Vagina (tissue), 2 donors: Measurements from ENCODE around the gene DIPK1B. TPM values are rescaled to one million over a fixed set of nuclear protein-coding genes. Genes with fewer than 3 reads are reported as not detected.

Experiments
- DNase-seq, 2 donors: peaks; one replicate each; pipeline ENCODE4 v3.0.0-alpha.2; 2017; ENCODE audit errors: extremely low spot score in 2 of 2
- H3K27ac ChIP-seq: fragments of 200-600 bp; sonication (generic); one replicate; pipeline ENCODE4 v1.5.1; 2019
- H3K27me3 ChIP-seq: fragments of 200-600 bp; sonication (generic); one replicate; pipeline ENCODE4 v1.5.1; 2019
- H3K36me3 ChIP-seq, 2 donors: fragments of 200-600 bp; sonication (generic); one replicate each; pipeline ENCODE4 v1.5.1; 2017 to 2019
- H3K4me1 ChIP-seq: fragments of 200-600 bp; sonication (generic); one replicate; pipeline ENCODE4 v1.5.1; 2019
- H3K4me3 ChIP-seq, 2 donors: fragments of 200-600 bp; sonication (generic); 1 replicate in 1 of 2; 2 replicates in 1 of 2; pipeline ENCODE4 v1.5.1; 2016 to 2019
- H3K9me3 ChIP-seq: fragments of 200-600 bp; sonication (generic); one replicate; pipeline ENCODE4 v1.5.1; 2019
- POLR2A ChIP-seq, 2 donors: fragments of 450-650 bp; IDR thresholded peaks; one replicate each; pipeline ENCODE4 v1.6.1; 2017; ENCODE audit warnings: antibody characterized with exemption in 2 of 2, mild to moderate bottlenecking in 2 of 2, moderate library complexity in 2 of 2
- POLR2AphosphoS5 ChIP-seq, 2 donors: sonication (generic); formaldehyde crosslinking; IDR thresholded peaks; one replicate each; pipeline ENCODE4 v1.9.0; 2017; ENCODE audit warnings: antibody characterized with exemption in 2 of 2, mild to moderate bottlenecking in 2 of 2, low read depth in 1 of 2; ENCODE audit not compliant: insufficient read depth in 1 of 2
- intact Hi-C: fragments of 100-400 bp; cut with DNase I; formaldehyde crosslinking; loops from one replicate; pipeline ENCODE4 v1.15.1; 2023
- microRNA counts, 2 donors: library from miRNA; unstranded; fragments of <30 nt; microRNA quantifications; one replicate each; lab custom pipeline; 2016 to 2017
- microRNA-seq: library from miRNA; unstranded; fragments of <30 nt; microRNA quantifications from one replicate; pipeline ENCODE4, GENCODE V29; 2017; ENCODE audit warnings: borderline number of aligned reads, borderline replicate concordance
- small RNA-seq: library from RNA; depleted of rRNA; stranded (forward); fragments of <200 nt; gene quantifications from one replicate; pipeline ENCODE3, GENCODE V24; 2016
- total RNA-seq: library from RNA; depleted of rRNA; stranded (reverse); fragments of >200 nt; gene quantifications from one replicate; pipeline ENCODE4 v1.2.3, GENCODE V29; 2016
- TF ChIP-seq, protein P1 (sequence below), 3 experiments: fragments of 450-650 bp in 2 of 3; fragments of 200-600 bp in 1 of 3; sonication (generic) in 1 of 3; IDR thresholded peaks; one replicate each; pipeline ENCODE4 v1.5.1; 2017 to 2019; ENCODE audit warnings: antibody characterized with exemption in 3 of 3, mild to moderate bottlenecking in 2 of 3, moderate library complexity in 2 of 3

The DIPK1B gene
- total RNA-seq, 1 donor from 2014 or later = 11.5 TPM

DNA sequence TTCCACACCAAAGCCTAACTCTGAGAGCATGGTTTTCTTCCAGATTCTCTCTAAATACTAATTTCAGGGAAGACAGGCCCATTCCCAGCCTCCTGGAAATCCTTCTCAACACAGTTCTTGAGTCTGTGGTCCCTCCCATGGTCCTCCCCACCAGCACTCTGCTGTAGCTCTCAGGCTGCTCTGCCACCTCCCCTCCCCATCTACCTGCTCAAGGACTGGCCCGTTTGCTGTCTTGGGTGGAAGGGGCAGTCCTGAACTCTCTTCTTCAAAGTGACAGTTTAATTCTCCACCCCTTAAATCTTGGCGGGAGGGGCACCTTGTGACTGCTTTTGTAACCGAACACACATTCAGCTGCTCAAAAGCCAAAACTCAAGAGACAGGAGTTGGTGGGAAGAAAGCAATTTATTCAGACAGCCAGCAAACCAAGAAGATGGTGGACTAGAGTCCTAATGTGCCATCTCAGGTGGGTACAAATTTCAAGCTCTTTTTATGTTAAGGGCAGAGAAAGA, 59.6 kb downstream of the DIPK1B start:
- no peaks in the 10 kb centered on the region for H3K36me3 ChIP-seq

DNA sequence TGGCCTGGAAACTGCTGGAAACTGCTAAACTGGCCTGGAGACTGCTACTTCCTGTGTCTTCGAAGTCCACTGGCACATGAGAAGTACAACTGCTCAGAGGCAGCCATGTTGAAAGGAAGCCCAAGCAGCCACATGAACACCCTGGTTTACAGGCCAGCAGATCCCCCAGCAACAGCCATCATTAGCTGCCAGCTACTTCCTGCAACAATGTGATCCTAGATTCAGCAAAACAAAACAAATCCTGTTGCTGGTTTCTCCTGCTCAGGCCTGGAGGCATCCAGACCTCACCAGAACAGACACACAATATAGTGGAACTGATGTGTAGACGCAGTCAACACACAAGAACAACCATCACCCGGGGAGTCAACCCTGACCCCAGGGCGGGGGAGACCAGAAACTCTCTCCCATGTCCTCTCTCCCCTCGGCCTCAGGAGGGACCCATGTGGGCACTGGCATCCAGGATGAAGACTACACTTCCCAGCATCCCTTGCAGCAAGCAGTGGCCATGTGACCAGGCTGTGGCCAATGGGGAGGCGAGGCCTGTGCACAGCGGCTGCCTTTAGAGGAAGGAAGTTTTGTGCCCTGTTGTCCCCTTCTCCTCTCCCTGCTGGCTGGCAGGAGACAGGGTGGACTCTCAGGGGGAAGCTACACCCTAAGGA, 61.1 kb downstream of the DIPK1B start:
- DNase-seq = no peak
- H3K9me3 ChIP-seq = no peaks in the 10 kb centered on the region
- H3K4me3 ChIP-seq = no peak overlapping the region
- H3K27me3 ChIP-seq = no peaks in the 10 kb centered on the region
- H3K27ac ChIP-seq = no peak overlapping the region
- no peaks in the 10 kb centered on the region for H3K36me3 ChIP-seq
- intact Hi-C loops = no loop called here
- TF ChIP-seq POLR2AphosphoS5 (IDR thresholded peaks at IDR 0.05; ENCODE audit: insufficient read depth in 1 of 2, low read depth in 1 of 2) (no peak), POLR2A (IDR thresholded peaks at IDR 0.05) (no peak)
- TF ChIP-seq, protein P1, sequence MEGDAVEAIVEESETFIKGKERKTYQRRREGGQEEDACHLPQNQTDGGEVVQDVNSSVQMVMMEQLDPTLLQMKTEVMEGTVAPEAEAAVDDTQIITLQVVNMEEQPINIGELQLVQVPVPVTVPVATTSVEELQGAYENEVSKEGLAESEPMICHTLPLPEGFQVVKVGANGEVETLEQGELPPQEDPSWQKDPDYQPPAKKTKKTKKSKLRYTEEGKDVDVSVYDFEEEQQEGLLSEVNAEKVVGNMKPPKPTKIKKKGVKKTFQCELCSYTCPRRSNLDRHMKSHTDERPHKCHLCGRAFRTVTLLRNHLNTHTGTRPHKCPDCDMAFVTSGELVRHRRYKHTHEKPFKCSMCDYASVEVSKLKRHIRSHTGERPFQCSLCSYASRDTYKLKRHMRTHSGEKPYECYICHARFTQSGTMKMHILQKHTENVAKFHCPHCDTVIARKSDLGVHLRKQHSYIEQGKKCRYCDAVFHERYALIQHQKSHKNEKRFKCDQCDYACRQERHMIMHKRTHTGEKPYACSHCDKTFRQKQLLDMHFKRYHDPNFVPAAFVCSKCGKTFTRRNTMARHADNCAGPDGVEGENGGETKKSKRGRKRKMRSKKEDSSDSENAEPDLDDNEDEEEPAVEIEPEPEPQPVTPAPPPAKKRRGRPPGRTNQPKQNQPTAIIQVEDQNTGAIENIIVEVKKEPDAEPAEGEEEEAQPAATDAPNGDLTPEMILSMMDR (IDR thresholded peaks at IDR 0.05) = no peak
- H3K4me1 ChIP-seq = no peaks in the 10 kb centered on the region

More for the DNA sequence above, 59.6 kb downstream of the DIPK1B start:
- intact Hi-C loops = no loop called here
- Histone ChIP-seq H3K4me3 (no peak overlapping the region), H3K27ac (no peak overlapping the region), H3K4me1 (no peaks in the 10 kb centered on the region), H3K9me3 (no peaks in the 10 kb centered on the region), H3K27me3 (no peaks in the 10 kb centered on the region)
- DNase-seq = no peak
- TF ChIP-seq, protein P1 (IDR thresholded peaks at IDR 0.05) = no peak
- no peak for TF ChIP-seq POLR2AphosphoS5 (IDR thresholded peaks at IDR 0.05; ENCODE audit: insufficient read depth in 1 of 2, low read depth in 1 of 2)
- TF ChIP-seq POLR2A (IDR thresholded peaks at IDR 0.05) = no peak

MicroRNAs within 50 kb of the gene (microRNA counts, 767-probe panel; counts per million panel counts)
- microRNA hsa-miR-126-3p (lab: Ali Mortazavi, UCI) = 8,135 to 8,290 counts per million in 2 donors

Small RNA genes lying within 50 kb of the gene (microRNA-seq; reads per million reads assigned to microRNA genes)
- gene MIR126 = 31,481 reads per million, percentile 97 among the genes with 10 or more reads in this experiment
- gene MIR6722 = not detected

Small RNA genes lying within 50 kb of the gene (small RNA-seq; reads per million reads assigned to genes)
- gene MIR126 (462 reads per million, percentile 98 among the genes with 10 or more reads in this experiment), gene MIR6722 (not detected)

Other genes with a start within 250 kb of the DIPK1B start
- gene SEC16A, start 229.5 kb upstream of the DIPK1B start, total RNA-seq = 52.3 TPM
- gene NOTCH1, start 166.5 kb upstream of the DIPK1B start, total RNA-seq = 67.0 TPM
- gene EGFL7, start 49.7 kb upstream of the DIPK1B start, total RNA-seq = 272 TPM
- gene AGPAT2, start 25.1 kb upstream of the DIPK1B start, total RNA-seq = 87.2 TPM
- gene LCN10, start 30.4 kb downstream of the DIPK1B start, total RNA-seq = 8.3 TPM
- 17.9 TPM for gene LCN6, start 36.0 kb downstream of the DIPK1B start, total RNA-seq
- not detected for gene LCN8, start 45.7 kb downstream of the DIPK1B start, total RNA-seq
- not detected for gene LCN15, start 51.9 kb downstream of the DIPK1B start, total RNA-seq
- 64.1 TPM for gene TMEM141, start 78.8 kb downstream of the DIPK1B start, total RNA-seq
- gene CCDC183, start 83.8 kb downstream of the DIPK1B start, total RNA-seq = not detected
- gene RABL6, start 95.4 kb downstream of the DIPK1B start, total RNA-seq = 31.7 TPM
- gene AJM1, start 129.9 kb downstream of the DIPK1B start, total RNA-seq = 1.2 TPM
- gene PHPT1, start 136.8 kb downstream of the DIPK1B start, total RNA-seq = 38.1 TPM
- gene MAMDC4, start 139.8 kb downstream of the DIPK1B start, total RNA-seq = 3.2 TPM
- gene EDF1, start 153.7 kb downstream of the DIPK1B start, total RNA-seq = 257 TPM
- 12.8 TPM for gene TRAF2, start 173.9 kb downstream of the DIPK1B start, total RNA-seq
- gene FBXW5, start 232.2 kb downstream of the DIPK1B start, total RNA-seq = 125 TPM
- not detected for gene C8G, start 232.7 kb downstream of the DIPK1B start, total RNA-seq
- gene LCN12, start 239.7 kb downstream of the DIPK1B start, total RNA-seq = not detected